Mesothelial cell of epicardium (in vitro differentiated cells): ENCODE results near the gene SHISA6. TPM values are rescaled to one million over a fixed set of nuclear protein-coding genes. Genes with fewer than 3 reads are reported as not detected.

Experiments used
- DNase-seq, 2 experiments: peaks; one replicate each; pipeline ENCODE4 v3.0.0; 2021; ENCODE audit warnings: low spot score in 2 of 2; ENCODE audit not compliant: unreplicated experiment in 2 of 2
- H3K27ac Mint-ChIP-seq: 2 replicates; pipeline ENCODE4 v1.8.0; 2021; ENCODE audit warnings: mixed read lengths
- H3K27me3 Mint-ChIP-seq: 2 replicates; pipeline ENCODE4 v1.8.0; 2021; ENCODE audit warnings: low read depth, mixed read lengths
- H3K36me3 Mint-ChIP-seq: 2 replicates; pipeline ENCODE4 v1.8.0; 2021; ENCODE audit warnings: mixed read lengths
- H3K4me1 Mint-ChIP-seq: 2 replicates; pipeline ENCODE4 v1.8.0; 2021; ENCODE audit warnings: mixed read lengths
- H3K4me3 Mint-ChIP-seq: 2 replicates; pipeline ENCODE4 v1.8.0; 2021; ENCODE audit warnings: mild to moderate bottlenecking, moderate library complexity, mixed read lengths
- H3K9me3 Mint-ChIP-seq: 2 replicates; pipeline ENCODE4 v1.8.0; 2021; ENCODE audit warnings: mixed read lengths
- CTCF ChIP-seq: fragments of 200-600 bp; sonication (generic); IDR thresholded peaks from one replicate; pipeline ENCODE4 v1.5.0; 2021; ENCODE audit warnings: antibody characterized with exemption; ENCODE audit not compliant: unreplicated experiment
- total RNA-seq: library from RNA; stranded (reverse); gene quantifications from 3 replicates; pipeline ENCODE4 v1.2.1, GENCODE V29; 2021

SHISA6 gene
- total RNA-seq, 1 donor from 2014 or later, result not detected

- Mint-ChIP-seq H3K27me3 (peaks cover 11% of the 10 kb centered on the region), H3K9me3 (no peaks in the 10 kb centered on the region), H3K36me3 (no peaks in the 10 kb centered on the region), H3K27ac (peak overlapping the region; percentile 54), H3K4me3 (peak overlapping the region; percentile 1), H3K4me1 (peaks cover 9% of the 10 kb centered on the region)
- no peak for TF ChIP-seq CTCF
- peak in 1 of 2 experiments; percentile 38 for DNase-seq
Measured at GRCh38 chr17:11608396-11608795, 367.4 kb downstream of the SHISA6 start.

- DNase-seq, result no peak
Measured at GRCh38 chr17:11610999-11611566, 370.1 kb downstream of the SHISA6 start.

DNA sequence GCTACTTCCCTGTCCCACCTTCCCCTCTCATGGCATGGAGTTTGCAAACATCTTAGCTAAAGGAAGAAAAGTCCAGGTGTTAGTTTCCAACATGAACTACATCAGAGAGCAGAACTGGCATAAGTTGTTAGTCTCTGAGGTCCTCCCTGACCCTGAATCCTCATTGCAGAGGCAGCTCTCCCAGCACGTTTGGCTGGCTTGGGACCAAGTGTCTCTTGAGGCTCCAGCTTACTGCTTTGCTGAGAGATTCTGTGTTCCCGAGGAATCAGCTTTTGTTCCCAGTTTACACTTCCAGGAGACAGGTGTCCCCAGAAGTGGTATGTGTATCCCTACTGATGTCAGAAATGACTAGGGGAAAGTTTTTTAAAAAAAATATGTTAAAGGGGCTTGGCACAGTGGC is 371.9 kb downstream of the SHISA6 start:
- Mint-ChIP-seq H3K9me3 (no peaks in the 10 kb centered on the region), H3K4me1 (peaks cover 8% of the 10 kb centered on the region), H3K27ac (no peak overlapping the region), H3K27me3 (peaks cover 15% of the 10 kb centered on the region), H3K4me3 (no peak overlapping the region), H3K36me3 (no peaks in the 10 kb centered on the region)
- TF ChIP-seq CTCF, result no peak
- no peak for DNase-seq

More at GRCh38 chr17:11610999-11611566, 370.1 kb downstream of the SHISA6 start:
- Mint-ChIP-seq H3K27me3 (peaks cover 12% of the 10 kb centered on the region), H3K27ac (no peak overlapping the region), H3K4me3 (no peak overlapping the region), H3K9me3 (no peaks in the 10 kb centered on the region), H3K4me1 (peaks cover 9% of the 10 kb centered on the region), H3K36me3 (no peaks in the 10 kb centered on the region)
- TF ChIP-seq CTCF, result no peak
